Measurements from ENCODE around the gene FBXW9.
A peak's percentile ranks its signal among the peaks of the same experiment; 100 is the strongest.
"Not testable (repeated sequence)": the region's sequence is repeated elsewhere in the genome, so short reads cannot be mapped to it uniquely, and the experiment has no call there.

The FBXW9 gene

GRCh38 chr19:12725612-12726011 is 29.2 kb upstream of the FBXW9 start:
- peaks cover 8 to 28% of the 10 kb centered on the region in 2 donors for H3K36me3 ChIP-seq (ENCODE audit: control insufficient read depth in 1 of 2, insufficient read depth in 2 of 2, low read length in 2 of 2)
- peaks cover 3 to 27% of the 10 kb centered on the region in 2 donors for H3K4me1 ChIP-seq (ENCODE audit: control insufficient read depth in 1 of 2, insufficient read depth in 2 of 2, low read length in 2 of 2)
- H3K27ac ChIP-seq (ENCODE audit: low read length); H3K27me3 ChIP-seq (ENCODE audit: low read depth, low read length); H3K4me3 ChIP-seq (ENCODE audit: low read depth in 1 of 2, low read length in 2 of 2); H3K9me3 ChIP-seq (ENCODE audit: control insufficient read depth in 1 of 2, low read length in 2 of 2): not testable (repeated sequence)

- no peaks in the 10 kb centered on the region for H3K27me3 ChIP-seq (ENCODE audit: low read depth, low read length)
- peaks cover 2 to 15% of the 10 kb centered on the region in 2 donors for H3K36me3 ChIP-seq (ENCODE audit: control insufficient read depth in 1 of 2, insufficient read depth in 2 of 2, low read length in 2 of 2)
- no peaks in the 10 kb centered on the region for H3K9me3 ChIP-seq (ENCODE audit: control insufficient read depth in 1 of 2, low read length in 2 of 2)
- H3K27ac ChIP-seq (ENCODE audit: low read length), result peak within 1 kb of the TSS; percentile 83
- H3K4me3 ChIP-seq (ENCODE audit: low read depth in 1 of 2, low read length in 2 of 2), result peak within 1 kb of the TSS; percentile 71 to 77
- peaks cover 6 to 34% of the 10 kb centered on the region in 2 donors for H3K4me1 ChIP-seq (ENCODE audit: control insufficient read depth in 1 of 2, insufficient read depth in 2 of 2, low read length in 2 of 2)
Observed at GRCh38 chr19:12723641-12724426, 27.4 kb upstream of the FBXW9 start, which contains the start of gene TNPO2. TNPO2 (minus strand) TSS chr19:12723932; CDS start chr19:12720977, 2,955 bp downstream.

GRCh38 chr19:12723381-12723640 is 26.9 kb upstream of the FBXW9 start:
- peak overlapping the region; percentile 71 to 77 for H3K4me3 ChIP-seq (ENCODE audit: low read depth in 1 of 2, low read length in 2 of 2)
- H3K9me3 ChIP-seq (ENCODE audit: control insufficient read depth in 1 of 2, low read length in 2 of 2), result no peaks in the 10 kb centered on the region
- H3K27me3 ChIP-seq (ENCODE audit: low read depth, low read length), result no peaks in the 10 kb centered on the region
- peak overlapping the region; percentile 83 for H3K27ac ChIP-seq (ENCODE audit: low read length)
- H3K36me3 ChIP-seq (ENCODE audit: control insufficient read depth in 1 of 2, insufficient read depth in 2 of 2, low read length in 2 of 2), result peaks cover 7 to 16% of the 10 kb centered on the region in 2 donors
- peaks cover 6 to 38% of the 10 kb centered on the region in 2 donors for H3K4me1 ChIP-seq (ENCODE audit: control insufficient read depth in 1 of 2, insufficient read depth in 2 of 2, low read length in 2 of 2)

GRCh38 chr19:12722566-12723380 is 26.3 kb upstream of the FBXW9 start:
- Histone ChIP-seq H3K27ac (ENCODE audit: low read length) (peak overlapping the region; percentile 83), H3K4me1 (ENCODE audit: control insufficient read depth in 1 of 2, insufficient read depth in 2 of 2, low read length in 2 of 2) (peaks cover 6 to 38% of the 10 kb centered on the region in 2 donors), H3K4me3 (ENCODE audit: low read depth in 1 of 2, low read length in 2 of 2) (peak overlapping the region; percentile 71 to 77), H3K36me3 (ENCODE audit: control insufficient read depth in 1 of 2, insufficient read depth in 2 of 2, low read length in 2 of 2) (peaks cover 7 to 12% of the 10 kb centered on the region in 2 donors), H3K9me3 (ENCODE audit: control insufficient read depth in 1 of 2, low read length in 2 of 2) (no peaks in the 10 kb centered on the region), H3K27me3 (ENCODE audit: low read depth, low read length) (no peaks in the 10 kb centered on the region)

- Histone ChIP-seq H3K27ac (ENCODE audit: low read length) (peak overlapping the region; percentile 90), H3K9me3 (ENCODE audit: control insufficient read depth in 1 of 2, low read length in 2 of 2) (no peaks in the 10 kb centered on the region), H3K36me3 (ENCODE audit: control insufficient read depth in 1 of 2, insufficient read depth in 2 of 2, low read length in 2 of 2) (peaks cover 8 to 12% of the 10 kb centered on the region in 2 donors), H3K4me1 (ENCODE audit: control insufficient read depth in 1 of 2, insufficient read depth in 2 of 2, low read length in 2 of 2) (peaks cover 6 to 38% of the 10 kb centered on the region in 2 donors), H3K4me3 (ENCODE audit: low read depth in 1 of 2, low read length in 2 of 2) (peak overlapping the region; percentile 71 to 86), H3K27me3 (ENCODE audit: low read depth, low read length) (no peaks in the 10 kb centered on the region)
Observed at GRCh38 chr19:12721656-12722565, 25.5 kb upstream of the FBXW9 start.

GRCh38 chr19:12720851-12721655 is 24.6 kb upstream of the FBXW9 start:
- Histone ChIP-seq H3K36me3 (ENCODE audit: control insufficient read depth in 1 of 2, insufficient read depth in 2 of 2, low read length in 2 of 2) (peaks cover 13 to 19% of the 10 kb centered on the region in 2 donors), H3K4me1 (ENCODE audit: control insufficient read depth in 1 of 2, insufficient read depth in 2 of 2, low read length in 2 of 2) (peaks cover 6 to 38% of the 10 kb centered on the region in 2 donors), H3K9me3 (ENCODE audit: control insufficient read depth in 1 of 2, low read length in 2 of 2) (no peaks in the 10 kb centered on the region), H3K27me3 (ENCODE audit: low read depth, low read length) (no peaks in the 10 kb centered on the region), H3K27ac (ENCODE audit: low read length) (peak overlapping the region; percentile 90), H3K4me3 (ENCODE audit: low read depth in 1 of 2, low read length in 2 of 2) (peak overlapping the region; percentile 71 to 86)

GRCh38 chr19:12720296-12720695 is 23.9 kb upstream of the FBXW9 start:
- H3K27me3 ChIP-seq (ENCODE audit: low read depth, low read length), result no peaks in the 10 kb centered on the region
- peaks cover 6 to 38% of the 10 kb centered on the region in 2 donors for H3K4me1 ChIP-seq (ENCODE audit: control insufficient read depth in 1 of 2, insufficient read depth in 2 of 2, low read length in 2 of 2)
- peaks cover 15 to 27% of the 10 kb centered on the region in 2 donors for H3K36me3 ChIP-seq (ENCODE audit: control insufficient read depth in 1 of 2, insufficient read depth in 2 of 2, low read length in 2 of 2)
- peak overlapping the region; percentile 45 for H3K27ac ChIP-seq (ENCODE audit: low read length)
- no peaks in the 10 kb centered on the region for H3K9me3 ChIP-seq (ENCODE audit: control insufficient read depth in 1 of 2, low read length in 2 of 2)
- H3K4me3 ChIP-seq (ENCODE audit: low read depth in 1 of 2, low read length in 2 of 2), result peak overlapping the region; percentile 59 to 71

- Histone ChIP-seq H3K9me3 (ENCODE audit: control insufficient read depth in 1 of 2, low read length in 2 of 2) (no peaks in the 10 kb centered on the region), H3K36me3 (ENCODE audit: control insufficient read depth in 1 of 2, insufficient read depth in 2 of 2, low read length in 2 of 2) (peaks cover 41 to 58% of the 10 kb centered on the region in 2 donors), H3K27me3 (ENCODE audit: low read depth, low read length) (no peaks in the 10 kb centered on the region), H3K4me3 (ENCODE audit: low read depth in 1 of 2, low read length in 2 of 2) (no peak overlapping the region), H3K4me1 (ENCODE audit: control insufficient read depth in 1 of 2, insufficient read depth in 2 of 2, low read length in 2 of 2) (peaks cover 4 to 14% of the 10 kb centered on the region in 2 donors), H3K27ac (ENCODE audit: low read length) (no peak overlapping the region)
Observed at GRCh38 chr19:12715929-12716328, 19.5 kb upstream of the FBXW9 start.

- no peaks in the 10 kb centered on the region for H3K9me3 ChIP-seq (ENCODE audit: control insufficient read depth in 1 of 2, low read length in 2 of 2)
- H3K27me3 ChIP-seq (ENCODE audit: low read depth, low read length), result no peaks in the 10 kb centered on the region
- H3K4me1 ChIP-seq (ENCODE audit: control insufficient read depth in 1 of 2, insufficient read depth in 2 of 2, low read length in 2 of 2), result peaks cover 0 to 6% of the 10 kb centered on the region in 2 donors
- no peak overlapping the region for H3K27ac ChIP-seq (ENCODE audit: low read length)
- no peak overlapping the region for H3K4me3 ChIP-seq (ENCODE audit: low read depth in 1 of 2, low read length in 2 of 2)
- H3K36me3 ChIP-seq (ENCODE audit: control insufficient read depth in 1 of 2, insufficient read depth in 2 of 2, low read length in 2 of 2), result peaks cover 47 to 67% of the 10 kb centered on the region in 2 donors
Observed at GRCh38 chr19:12715102-12715501, 18.7 kb upstream of the FBXW9 start.

GRCh38 chr19:12713304-12713703 is 16.9 kb upstream of the FBXW9 start:
- H3K36me3 ChIP-seq (ENCODE audit: control insufficient read depth in 1 of 2, insufficient read depth in 2 of 2, low read length in 2 of 2), result peaks cover 46 to 71% of the 10 kb centered on the region in 2 donors
- H3K9me3 ChIP-seq (ENCODE audit: control insufficient read depth in 1 of 2, low read length in 2 of 2); H3K27me3 ChIP-seq (ENCODE audit: low read depth, low read length); H3K4me3 ChIP-seq (ENCODE audit: low read depth in 1 of 2, low read length in 2 of 2); H3K27ac ChIP-seq (ENCODE audit: low read length); H3K4me1 ChIP-seq (ENCODE audit: control insufficient read depth in 1 of 2, insufficient read depth in 2 of 2, low read length in 2 of 2): not testable (repeated sequence)
